Hepatocyte (in vitro differentiated cells): Measurements from ENCODE around the gene EPM2AIP1.

Experiments used
- CTCF ChIP-seq: fragments of 200-600 bp; sonication (generic); IDR thresholded peaks from 2 replicates; pipeline ENCODE4 v1.5.1; 2016; ENCODE audit warnings: antibody characterized with exemption, mild to moderate bottlenecking; ENCODE audit not compliant: poor library complexity
- EZH2 ChIP-seq: fragments of 200-600 bp; sonication (generic); IDR thresholded peaks from 2 replicates; pipeline ENCODE4 v1.6.1; 2016; ENCODE audit warnings: antibody characterized with exemption, mild to moderate bottlenecking, borderline replicate concordance
- EZH2phosphoT487 ChIP-seq: fragments of 200-600 bp; sonication (generic); IDR thresholded peaks from one replicate; pipeline ENCODE4 v1.6.1; 2018; ENCODE audit warnings: antibody characterized with exemption, mild to moderate bottlenecking, low read depth, moderate library complexity; ENCODE audit not compliant: unreplicated experiment, severe bottlenecking

GRCh38 chr3:36991923-36992805, 767 bp downstream of the EPM2AIP1 start:
- TF ChIP-seq CTCF (no peak), EZH2 (no peak), EZH2phosphoT487 (no peak)
